ENCODE data around the gene MFNG. TPM values are rescaled to one million over a fixed set of nuclear protein-coding genes. Genes with fewer than 3 reads are reported as not detected.

Gene MFNG
- total RNA-seq, 1 donor from 2014 or later = 166 TPM

DNA sequence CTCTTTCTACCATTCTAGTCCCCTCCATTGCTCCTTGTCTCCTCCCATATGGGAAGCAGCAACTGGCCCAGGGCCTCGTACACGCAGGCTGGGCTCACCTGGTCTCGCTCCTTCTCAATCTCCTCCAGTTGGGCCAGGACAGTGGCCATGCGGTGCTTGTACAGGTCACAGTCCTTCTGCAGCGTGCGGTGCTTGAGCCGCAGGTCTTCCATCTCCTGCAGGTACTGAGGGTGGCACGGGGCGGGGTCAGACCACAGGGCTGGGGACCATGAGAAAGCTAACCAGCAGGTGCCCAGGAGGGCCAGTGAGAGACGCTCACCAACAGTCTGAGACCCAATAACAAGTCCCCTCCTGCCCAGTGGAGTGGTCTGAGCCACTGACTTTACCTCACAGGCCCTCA is 21.5 kb upstream of the MFNG start:
- H3K36me3 Mint-ChIP-seq (ENCODE audit: low read depth) = no peaks in the 10 kb centered on the region
- H3K4me1 Mint-ChIP-seq (ENCODE audit: low read depth) = no peaks in the 10 kb centered on the region
- no peak for DNase-seq (ENCODE audit: low spot score)
- H3K27ac Mint-ChIP-seq = no peak overlapping the region
- H3K9me3 Mint-ChIP-seq = no peaks in the 10 kb centered on the region
- intact Hi-C loops (cut with micrococcal nuclease) = no loop called here
- peaks cover 3% of the 10 kb centered on the region for H3K27me3 Mint-ChIP-seq (ENCODE audit: low read depth)
- H3K4me3 Mint-ChIP-seq (ENCODE audit: low read depth) = no peak overlapping the region

DNA sequence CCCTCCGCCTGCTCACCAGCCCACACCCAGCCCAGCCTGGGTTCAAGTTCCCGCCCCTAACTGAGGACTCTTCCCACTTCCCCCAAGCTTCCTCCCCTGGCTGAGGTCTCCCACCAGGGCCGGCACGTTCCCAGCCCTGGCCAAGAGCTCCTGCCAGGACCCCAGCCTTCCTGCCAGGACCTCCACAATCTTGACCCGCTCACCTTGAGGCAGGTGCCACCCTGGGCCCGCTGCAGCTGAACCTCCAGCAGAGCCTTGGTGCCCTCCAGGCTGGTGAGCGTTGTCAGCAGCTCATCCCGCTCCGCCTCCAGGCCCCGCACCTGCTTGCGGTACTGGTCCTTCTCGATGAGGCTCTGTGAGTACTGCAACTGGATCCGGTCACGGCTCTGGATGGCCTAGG is 19.8 kb upstream of the MFNG start:
- Mint-ChIP-seq H3K9me3 (no peaks in the 10 kb centered on the region), H3K4me1 (ENCODE audit: low read depth) (peaks cover 7% of the 10 kb centered on the region), H3K36me3 (ENCODE audit: low read depth) (no peaks in the 10 kb centered on the region), H3K27ac (no peak overlapping the region), H3K4me3 (ENCODE audit: low read depth) (no peak overlapping the region), H3K27me3 (ENCODE audit: low read depth) (no peaks in the 10 kb centered on the region)
- DNase-seq (ENCODE audit: low spot score) = no peak
- intact Hi-C loops (cut with micrococcal nuclease) = no loop called here

DNA sequence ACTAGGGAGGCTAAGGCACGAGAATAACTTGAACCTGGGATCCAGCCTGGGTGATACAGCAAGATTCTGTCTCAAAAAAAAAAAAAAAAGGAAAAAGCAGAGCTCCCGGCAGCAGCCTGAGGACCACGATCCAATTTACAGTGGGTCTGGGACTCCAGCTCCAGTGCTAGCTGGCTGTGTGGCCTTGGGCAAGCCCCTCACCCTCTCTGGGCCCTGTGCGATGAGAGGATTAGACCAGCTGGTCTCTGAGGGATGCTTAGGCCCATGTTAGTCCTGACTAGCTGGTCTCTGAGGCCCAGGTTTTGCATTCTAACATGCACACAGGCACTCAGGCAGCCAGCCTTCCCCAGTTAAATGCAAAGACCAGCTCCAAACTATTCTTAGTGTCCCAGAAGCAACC is 19.4 kb upstream of the MFNG start:
- H3K4me3 Mint-ChIP-seq (ENCODE audit: low read depth) = no peak overlapping the region
- H3K36me3 Mint-ChIP-seq (ENCODE audit: low read depth) = no peaks in the 10 kb centered on the region
- H3K27me3 Mint-ChIP-seq (ENCODE audit: low read depth) = no peaks in the 10 kb centered on the region
- H3K4me1 Mint-ChIP-seq (ENCODE audit: low read depth) = peaks cover 7% of the 10 kb centered on the region
- H3K9me3 Mint-ChIP-seq = no peaks in the 10 kb centered on the region
- intact Hi-C loops (cut with micrococcal nuclease) = no loop called here
- H3K27ac Mint-ChIP-seq = no peak overlapping the region
- DNase-seq (ENCODE audit: low spot score) = no peak

DNA sequence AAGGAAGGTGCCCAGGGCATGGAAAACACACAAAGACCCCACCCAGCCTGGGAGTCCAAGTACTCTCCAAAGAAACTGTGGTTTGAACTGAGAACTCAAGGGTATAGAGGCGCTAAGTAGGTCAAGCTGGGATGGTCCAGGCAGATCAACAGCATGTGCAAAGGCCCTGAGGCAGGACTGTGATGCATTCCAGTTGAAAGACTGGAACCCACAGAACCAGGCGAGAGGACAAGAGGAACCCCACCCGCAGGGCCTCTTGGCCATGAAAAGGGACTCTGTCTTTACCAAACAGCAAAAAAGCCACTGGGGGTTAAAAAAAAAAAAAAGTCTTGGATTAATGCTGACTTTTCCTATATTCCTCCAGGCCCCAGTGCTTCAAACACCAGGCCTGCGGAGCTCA is 18.8 kb upstream of the MFNG start:
- H3K4me1 Mint-ChIP-seq (ENCODE audit: low read depth) = peaks cover 7% of the 10 kb centered on the region
- H3K4me3 Mint-ChIP-seq (ENCODE audit: low read depth) = no peak overlapping the region
- H3K36me3 Mint-ChIP-seq (ENCODE audit: low read depth) = no peaks in the 10 kb centered on the region

DNA sequence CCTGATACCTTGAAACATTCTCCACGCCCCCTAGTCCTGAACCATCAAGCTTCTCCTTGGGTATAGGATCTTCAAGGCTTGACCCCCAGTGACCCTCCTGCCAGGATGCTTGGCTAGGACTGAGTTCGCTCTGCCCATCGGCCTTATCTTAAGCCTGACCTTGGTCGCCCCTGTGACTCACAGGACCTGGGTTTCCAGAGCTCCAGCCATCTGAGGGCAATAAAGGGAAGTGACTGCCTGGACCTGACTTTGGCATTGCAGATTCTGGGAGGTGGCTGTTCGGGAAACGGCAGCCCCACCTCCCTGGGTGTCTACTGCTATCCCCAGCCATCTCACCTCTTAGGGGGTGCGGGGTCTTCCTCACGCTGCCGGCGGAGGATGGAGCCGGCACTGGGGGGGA is 17.7 kb upstream of the MFNG start:
- H3K27ac Mint-ChIP-seq = no peak overlapping the region
- H3K36me3 Mint-ChIP-seq (ENCODE audit: low read depth) = no peaks in the 10 kb centered on the region
- no peaks in the 10 kb centered on the region for H3K27me3 Mint-ChIP-seq (ENCODE audit: low read depth)
- H3K9me3 Mint-ChIP-seq = no peaks in the 10 kb centered on the region
- H3K4me3 Mint-ChIP-seq (ENCODE audit: low read depth) = no peak overlapping the region
- DNase-seq (ENCODE audit: low spot score) = no peak
- H3K4me1 Mint-ChIP-seq (ENCODE audit: low read depth) = peaks cover 7% of the 10 kb centered on the region
- intact Hi-C loops (cut with micrococcal nuclease) = loop anchor here (1.0 kb wide), 1 partner anchor 14 kb away; no protein-coding TSS in a partner anchor

More for the DNA sequence above, 18.8 kb upstream of the MFNG start:
- H3K27ac Mint-ChIP-seq = no peak overlapping the region
- no peaks in the 10 kb centered on the region for H3K9me3 Mint-ChIP-seq
- intact Hi-C loops (cut with micrococcal nuclease) = no loop called here
- H3K27me3 Mint-ChIP-seq (ENCODE audit: low read depth) = no peaks in the 10 kb centered on the region
- no peak for DNase-seq (ENCODE audit: low spot score)

DNA sequence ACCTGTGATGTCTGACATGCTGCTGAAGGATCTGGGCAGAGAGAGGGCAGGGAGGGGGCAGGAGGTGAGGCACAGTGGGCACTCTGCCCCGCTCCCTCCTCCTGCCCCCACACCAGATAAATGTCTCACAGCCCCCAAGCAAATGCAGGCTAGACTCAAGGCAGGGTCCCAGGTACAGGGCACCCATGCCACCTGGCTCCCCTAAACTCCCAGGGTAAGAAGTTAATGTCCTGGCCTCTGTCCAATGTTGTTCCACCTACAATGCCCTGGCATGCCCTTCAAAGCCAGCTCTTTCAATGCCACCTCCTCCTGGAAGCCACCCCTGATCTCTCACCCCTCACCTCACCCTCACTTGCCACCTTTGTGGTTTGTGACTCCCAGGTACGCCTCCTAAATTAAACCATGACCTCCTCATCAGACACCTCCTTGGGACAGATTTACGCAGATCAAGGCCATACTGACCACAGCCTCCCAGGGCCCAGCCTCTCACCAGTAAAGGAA is 17.0 kb upstream of the MFNG start:
- peaks cover 7% of the 10 kb centered on the region for H3K4me1 Mint-ChIP-seq (ENCODE audit: low read depth)
- H3K27me3 Mint-ChIP-seq (ENCODE audit: low read depth) = no peaks in the 10 kb centered on the region
- H3K36me3 Mint-ChIP-seq (ENCODE audit: low read depth) = no peaks in the 10 kb centered on the region
- no peaks in the 10 kb centered on the region for H3K9me3 Mint-ChIP-seq
- no peak overlapping the region for H3K27ac Mint-ChIP-seq
- no peak for DNase-seq (ENCODE audit: low spot score)
- H3K4me3 Mint-ChIP-seq (ENCODE audit: low read depth) = no peak overlapping the region
- intact Hi-C loops (cut with micrococcal nuclease) = loop anchor here (1.0 kb wide), 1 partner anchor 15 kb away; no protein-coding TSS in a partner anchor

DNA sequence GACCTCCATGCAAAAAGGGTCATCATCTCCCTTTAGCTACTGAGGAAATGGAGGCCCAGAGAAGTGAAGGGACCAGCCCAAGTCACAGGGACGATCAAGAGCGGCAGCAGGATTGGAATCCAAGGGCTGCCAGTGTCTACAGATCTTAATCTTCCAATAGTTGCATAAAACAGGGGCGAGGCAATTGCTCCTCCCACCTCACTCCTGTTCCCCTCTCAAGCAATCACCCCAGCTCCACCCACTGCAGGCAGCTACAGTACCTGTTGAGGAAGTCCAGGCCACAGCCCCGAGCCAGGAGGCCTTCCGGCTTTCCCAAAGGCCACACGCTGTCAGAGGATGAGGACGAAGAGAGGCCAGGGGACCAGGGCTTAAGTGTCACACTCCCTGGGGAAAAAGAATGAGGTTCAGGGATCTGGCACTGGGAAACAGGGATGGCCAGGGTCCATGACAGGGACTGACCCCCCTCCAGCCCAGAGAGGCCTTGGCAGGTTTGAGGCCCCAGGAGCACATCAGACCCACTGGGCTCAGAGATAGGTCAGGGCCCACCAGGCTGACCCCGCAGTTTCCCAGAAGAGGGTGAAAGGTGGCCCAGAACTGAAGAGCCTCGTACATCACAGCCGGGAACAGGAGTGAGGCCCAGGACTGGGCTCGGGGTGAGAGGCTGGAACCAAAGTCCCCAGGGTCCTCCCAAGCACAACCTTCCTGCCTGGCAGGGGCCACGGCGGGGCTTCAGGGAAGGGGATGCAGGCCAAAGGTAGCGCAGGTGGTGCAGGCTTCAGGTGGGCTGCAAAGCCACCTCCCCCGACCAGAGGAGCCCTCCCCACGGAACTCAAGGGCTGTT is 16.4 kb upstream of the MFNG start:
- Mint-ChIP-seq H3K27ac (no peak overlapping the region), H3K36me3 (ENCODE audit: low read depth) (no peaks in the 10 kb centered on the region)
- intact Hi-C loops (cut with micrococcal nuclease) = loop anchor here (1.0 kb wide), 1 partner anchor 16 kb away; no protein-coding TSS in a partner anchor

DNA sequence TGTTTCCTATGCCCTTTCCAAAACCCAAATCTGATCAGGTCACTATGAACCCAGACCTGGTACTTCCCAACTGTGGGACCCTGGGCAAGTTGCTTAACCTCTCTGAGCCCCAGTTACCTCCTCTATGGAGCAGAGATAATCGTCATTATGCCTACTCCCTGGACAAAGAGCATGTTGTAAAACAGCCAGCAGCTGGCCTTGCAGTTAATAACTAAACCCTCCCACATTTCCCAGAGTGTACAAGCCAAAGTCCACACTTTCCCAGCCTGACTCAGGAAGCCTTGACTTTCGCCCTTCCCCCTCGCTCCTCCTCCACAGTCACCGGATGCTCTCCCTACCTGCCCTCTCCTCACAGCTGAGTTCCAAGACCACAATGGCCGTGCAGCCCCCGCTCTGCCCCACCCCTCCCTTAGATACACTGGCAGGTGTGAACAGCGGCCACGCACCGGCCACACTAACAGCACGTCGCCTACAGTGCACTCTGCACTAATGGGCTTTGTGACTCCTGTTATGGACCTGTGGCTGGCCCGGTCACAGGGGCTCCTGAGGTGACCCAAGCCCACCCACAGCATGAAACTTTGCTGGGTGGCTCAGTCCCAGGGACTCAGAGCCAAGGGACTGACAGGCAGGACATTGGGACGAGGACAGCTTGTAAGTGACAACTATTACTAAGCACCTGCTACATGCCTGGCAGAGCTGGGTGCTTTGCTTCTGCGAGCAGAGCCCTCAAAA is 15.6 kb upstream of the MFNG start:
- H3K9me3 Mint-ChIP-seq = no peaks in the 10 kb centered on the region
- no peak overlapping the region for H3K4me3 Mint-ChIP-seq (ENCODE audit: low read depth)
- H3K27me3 Mint-ChIP-seq (ENCODE audit: low read depth) = peaks cover 2% of the 10 kb centered on the region
- intact Hi-C loops (cut with micrococcal nuclease) = no loop called here
- H3K36me3 Mint-ChIP-seq (ENCODE audit: low read depth) = no peaks in the 10 kb centered on the region
- no peak for DNase-seq (ENCODE audit: low spot score)
- peaks cover 7% of the 10 kb centered on the region for H3K4me1 Mint-ChIP-seq (ENCODE audit: low read depth)
- H3K27ac Mint-ChIP-seq = no peak overlapping the region

More for the DNA sequence above, 16.4 kb upstream of the MFNG start:
- DNase-seq (ENCODE audit: low spot score) = no peak
- H3K27me3 Mint-ChIP-seq (ENCODE audit: low read depth) = no peaks in the 10 kb centered on the region
- H3K4me1 Mint-ChIP-seq (ENCODE audit: low read depth) = peaks cover 7% of the 10 kb centered on the region
- H3K9me3 Mint-ChIP-seq = no peaks in the 10 kb centered on the region
- no peak overlapping the region for H3K4me3 Mint-ChIP-seq (ENCODE audit: low read depth)

DNA sequence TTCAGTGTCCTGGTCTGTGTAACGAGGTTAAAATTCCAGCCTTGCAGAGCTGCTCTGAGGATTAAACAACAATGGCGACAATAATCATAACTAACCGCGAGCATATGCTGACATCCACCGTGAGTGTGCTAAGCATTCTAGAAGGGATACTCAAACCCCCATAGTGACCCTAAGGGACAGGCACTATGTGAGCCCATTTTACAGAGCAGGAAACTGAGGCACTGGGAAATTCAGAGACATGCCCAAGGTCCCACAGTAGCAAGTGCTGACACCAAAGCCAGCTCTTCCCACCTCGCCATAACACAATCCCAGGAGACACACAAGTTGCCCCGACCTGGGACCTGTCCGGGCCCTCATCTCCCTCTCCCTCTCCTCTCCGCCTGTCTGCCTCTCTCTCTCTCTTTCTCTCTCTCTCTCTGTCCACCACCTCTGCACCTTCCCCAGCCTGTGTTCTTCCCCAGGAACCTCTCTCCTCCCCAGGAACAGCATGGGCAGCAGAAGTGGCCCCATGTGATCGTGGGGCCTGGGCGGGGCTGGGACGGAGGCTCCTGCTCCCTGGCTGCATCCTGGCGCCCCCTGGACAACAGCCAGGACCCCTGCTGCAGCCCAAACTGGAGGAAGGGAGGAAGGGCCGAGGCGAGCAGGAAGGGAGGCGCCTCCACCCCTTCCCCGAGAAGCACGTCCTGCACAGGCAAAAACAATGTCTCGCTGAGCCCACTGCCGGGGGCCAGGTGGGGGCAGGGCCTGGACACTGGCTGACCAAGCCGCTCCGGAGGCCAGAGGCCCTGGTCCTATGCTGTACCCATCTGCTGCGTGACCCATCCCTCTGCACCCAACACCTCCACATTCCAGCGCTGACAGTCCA is 14.8 kb upstream of the MFNG start:
- Mint-ChIP-seq H3K9me3 (no peaks in the 10 kb centered on the region), H3K36me3 (ENCODE audit: low read depth) (no peaks in the 10 kb centered on the region), H3K27ac (no peak overlapping the region), H3K4me1 (ENCODE audit: low read depth) (peaks cover 7% of the 10 kb centered on the region), H3K27me3 (ENCODE audit: low read depth) (peaks cover 2% of the 10 kb centered on the region), H3K4me3 (ENCODE audit: low read depth) (no peak overlapping the region)
- intact Hi-C loops (cut with micrococcal nuclease) = no loop called here
- no peak for DNase-seq (ENCODE audit: low spot score)

DNA sequence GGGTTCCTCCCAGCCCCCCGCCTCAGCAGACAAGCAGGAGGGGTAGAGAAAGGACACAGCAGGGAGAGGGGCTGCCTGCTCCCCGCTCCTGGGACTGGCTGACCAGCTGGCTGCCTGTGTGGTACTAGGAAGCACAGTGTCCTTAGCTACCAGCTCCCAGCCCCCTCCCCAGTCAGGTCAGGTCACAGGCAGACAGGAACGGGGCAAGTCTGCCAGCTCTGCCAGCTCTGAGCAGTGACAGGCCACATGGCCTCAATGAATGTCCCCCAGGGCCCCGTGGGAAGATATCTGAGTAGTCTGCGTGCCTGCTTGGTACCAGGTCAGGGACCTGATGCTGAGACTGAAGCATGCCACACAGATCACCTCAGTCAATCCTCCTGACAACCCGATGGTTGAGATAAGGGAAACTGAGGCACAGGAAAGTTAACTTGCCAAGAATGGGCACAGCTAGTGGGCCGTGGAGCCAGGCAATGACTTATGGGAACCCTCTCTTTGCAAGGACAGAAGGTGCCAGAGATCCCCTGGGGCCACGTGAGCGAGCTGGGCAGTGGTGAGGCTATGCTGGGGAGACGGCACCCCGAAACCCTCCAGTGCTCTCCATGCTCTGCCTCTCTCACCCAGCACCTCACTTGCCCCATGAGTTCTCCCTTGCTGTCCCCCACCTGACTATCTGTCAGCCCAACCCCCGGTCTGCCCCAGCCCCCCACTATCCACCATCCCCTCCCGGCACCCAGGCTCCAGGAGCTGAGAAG is 13.8 kb upstream of the MFNG start:
- intact Hi-C loops (cut with micrococcal nuclease) = no loop called here
- no peak for DNase-seq (ENCODE audit: low spot score)
- H3K27me3 Mint-ChIP-seq (ENCODE audit: low read depth) = peaks cover 2% of the 10 kb centered on the region
- H3K27ac Mint-ChIP-seq = no peak overlapping the region
- no peak overlapping the region for H3K4me3 Mint-ChIP-seq (ENCODE audit: low read depth)
- H3K36me3 Mint-ChIP-seq (ENCODE audit: low read depth) = no peaks in the 10 kb centered on the region
- H3K9me3 Mint-ChIP-seq = no peaks in the 10 kb centered on the region
- H3K4me1 Mint-ChIP-seq (ENCODE audit: low read depth) = peaks cover 7% of the 10 kb centered on the region

DNA sequence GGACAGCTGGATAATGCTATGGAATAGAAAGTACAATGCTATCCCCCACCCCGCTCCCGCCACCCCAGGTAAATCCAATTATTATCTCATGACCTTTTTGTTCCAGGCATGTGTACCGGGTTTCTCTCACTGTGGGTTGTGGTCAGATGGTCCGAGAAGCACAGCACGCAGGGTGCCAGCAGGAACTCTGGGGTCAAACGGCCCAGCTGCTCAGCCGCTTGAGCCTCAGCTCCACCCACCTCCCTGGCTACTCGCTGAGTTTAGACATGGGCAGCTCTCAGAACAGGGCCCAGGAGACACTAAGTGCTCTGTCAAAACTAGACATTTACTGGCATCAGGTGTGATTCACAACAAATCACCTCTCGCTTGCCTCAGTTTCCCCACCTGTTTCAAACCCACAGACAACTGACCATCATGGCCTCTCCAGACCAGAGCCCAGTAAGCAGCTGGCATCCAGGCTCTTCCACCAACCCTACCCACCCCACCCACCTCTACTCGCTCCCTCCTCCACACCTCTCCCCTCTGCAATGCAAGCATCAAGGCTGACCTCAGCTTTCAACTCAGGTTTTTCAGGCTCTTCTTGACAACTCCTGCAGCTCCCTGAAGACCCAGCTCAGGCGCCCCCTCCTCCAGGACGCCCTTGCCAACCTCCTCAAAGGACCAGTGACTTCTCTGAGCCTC is 13.0 kb upstream of the MFNG start:
- intact Hi-C loops (cut with micrococcal nuclease) = no loop called here
- no peaks in the 10 kb centered on the region for H3K36me3 Mint-ChIP-seq (ENCODE audit: low read depth)
- H3K9me3 Mint-ChIP-seq = no peaks in the 10 kb centered on the region

More for the DNA sequence above, 13.0 kb upstream of the MFNG start:
- no peak overlapping the region for H3K4me3 Mint-ChIP-seq (ENCODE audit: low read depth)
- H3K4me1 Mint-ChIP-seq (ENCODE audit: low read depth) = peaks cover 7% of the 10 kb centered on the region
- peaks cover 2% of the 10 kb centered on the region for H3K27me3 Mint-ChIP-seq (ENCODE audit: low read depth)
- H3K27ac Mint-ChIP-seq = no peak overlapping the region
- DNase-seq (ENCODE audit: low spot score) = no peak

All from activated T-helper 2 cell treated with anti-CD3 and anti-CD28 coated beads, Interferon-gamma antibody, Interleukin-2, Interleukin-4, amounts not matched to agents 10 μg/mL and 5 μg/mL and 100 μg/mL, durations not matched to agents 14 hours and 24 hours and 36 hours (primary cell).